ENCODE results near the gene GBX2.

GRCh38 chr2:236167297-236168109 is 683 bp downstream of the GBX2 start:
- TF ChIP-seq, protein P1, sequence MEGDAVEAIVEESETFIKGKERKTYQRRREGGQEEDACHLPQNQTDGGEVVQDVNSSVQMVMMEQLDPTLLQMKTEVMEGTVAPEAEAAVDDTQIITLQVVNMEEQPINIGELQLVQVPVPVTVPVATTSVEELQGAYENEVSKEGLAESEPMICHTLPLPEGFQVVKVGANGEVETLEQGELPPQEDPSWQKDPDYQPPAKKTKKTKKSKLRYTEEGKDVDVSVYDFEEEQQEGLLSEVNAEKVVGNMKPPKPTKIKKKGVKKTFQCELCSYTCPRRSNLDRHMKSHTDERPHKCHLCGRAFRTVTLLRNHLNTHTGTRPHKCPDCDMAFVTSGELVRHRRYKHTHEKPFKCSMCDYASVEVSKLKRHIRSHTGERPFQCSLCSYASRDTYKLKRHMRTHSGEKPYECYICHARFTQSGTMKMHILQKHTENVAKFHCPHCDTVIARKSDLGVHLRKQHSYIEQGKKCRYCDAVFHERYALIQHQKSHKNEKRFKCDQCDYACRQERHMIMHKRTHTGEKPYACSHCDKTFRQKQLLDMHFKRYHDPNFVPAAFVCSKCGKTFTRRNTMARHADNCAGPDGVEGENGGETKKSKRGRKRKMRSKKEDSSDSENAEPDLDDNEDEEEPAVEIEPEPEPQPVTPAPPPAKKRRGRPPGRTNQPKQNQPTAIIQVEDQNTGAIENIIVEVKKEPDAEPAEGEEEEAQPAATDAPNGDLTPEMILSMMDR (IDR thresholded peaks at IDR 0.05; ENCODE audit: borderline replicate concordance, extremely low read depth, low read length, poor library complexity, severe bottlenecking) = no peak
- TF ChIP-seq EZH2 (IDR thresholded peaks at IDR 0.05; ENCODE audit: borderline replicate concordance, low read depth, low read length, severe bottlenecking) = no peak

Data from DND-41 (cell line).